HEK293 (cell line): ENCODE results near the gene ARGLU1.

Experiments used
- KLF1 ChIP-seq: fragments of 450-650 bp; formaldehyde crosslinking; IDR thresholded peaks from 2 replicates; pipeline ENCODE4 v1.5.1; 2016; ENCODE audit warnings: missing biosample characterization, missing genetic modification characterization
- TF ChIP-seq, protein P1 (sequence below): fragments of 450-650 bp; formaldehyde crosslinking; IDR thresholded peaks from 2 replicates; pipeline ENCODE4 v1.5.1; 2016; ENCODE audit warnings: missing biosample characterization, missing genetic modification characterization

DNA sequence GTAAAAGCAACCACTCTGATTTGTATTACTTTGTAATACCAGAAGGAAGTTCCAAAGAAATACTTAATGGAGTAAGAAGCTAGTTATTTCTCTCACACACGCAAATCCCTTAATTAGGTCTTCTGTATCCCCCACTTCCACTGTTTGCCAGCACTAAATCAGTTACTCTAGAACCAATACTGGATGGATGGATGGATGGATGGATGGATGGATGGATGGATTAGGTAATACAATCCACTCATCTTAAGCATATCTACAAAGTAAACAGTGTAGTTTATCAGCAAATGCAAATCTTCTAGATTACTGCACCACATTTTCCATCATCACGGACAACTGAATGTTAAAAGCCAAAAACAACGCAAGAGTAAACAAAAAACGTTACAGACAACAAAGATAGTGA, 27.3 kb downstream of the ARGLU1 start:
- no peak for TF ChIP-seq KLF1 (tag by site-specific recombination)
- TF ChIP-seq, protein P1, sequence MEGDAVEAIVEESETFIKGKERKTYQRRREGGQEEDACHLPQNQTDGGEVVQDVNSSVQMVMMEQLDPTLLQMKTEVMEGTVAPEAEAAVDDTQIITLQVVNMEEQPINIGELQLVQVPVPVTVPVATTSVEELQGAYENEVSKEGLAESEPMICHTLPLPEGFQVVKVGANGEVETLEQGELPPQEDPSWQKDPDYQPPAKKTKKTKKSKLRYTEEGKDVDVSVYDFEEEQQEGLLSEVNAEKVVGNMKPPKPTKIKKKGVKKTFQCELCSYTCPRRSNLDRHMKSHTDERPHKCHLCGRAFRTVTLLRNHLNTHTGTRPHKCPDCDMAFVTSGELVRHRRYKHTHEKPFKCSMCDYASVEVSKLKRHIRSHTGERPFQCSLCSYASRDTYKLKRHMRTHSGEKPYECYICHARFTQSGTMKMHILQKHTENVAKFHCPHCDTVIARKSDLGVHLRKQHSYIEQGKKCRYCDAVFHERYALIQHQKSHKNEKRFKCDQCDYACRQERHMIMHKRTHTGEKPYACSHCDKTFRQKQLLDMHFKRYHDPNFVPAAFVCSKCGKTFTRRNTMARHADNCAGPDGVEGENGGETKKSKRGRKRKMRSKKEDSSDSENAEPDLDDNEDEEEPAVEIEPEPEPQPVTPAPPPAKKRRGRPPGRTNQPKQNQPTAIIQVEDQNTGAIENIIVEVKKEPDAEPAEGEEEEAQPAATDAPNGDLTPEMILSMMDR (tag by site-specific recombination) = no peak
